Pulmonary artery endothelial cell (primary cell): Measurements from ENCODE around the gene URGCP. TPM values are rescaled to one million over a fixed set of nuclear protein-coding genes. Genes with fewer than 3 reads are reported as not detected.
"Not testable (repeated sequence)": the region's sequence is repeated elsewhere in the genome, so short reads cannot be mapped to it uniquely, and the experiment has no call there.

ENCODE experiments used
- DNase-seq: peaks from one replicate; pipeline ENCODE4 v3.0.0-alpha.2; 2011; ENCODE audit warnings: low read depth, low spot score
- total RNA-seq: library from RNA; depleted of rRNA; stranded (reverse); fragments of >200 nt; gene quantifications from 2 replicates; pipeline ENCODE4 v1.2.3, GENCODE V29; 2014

The URGCP gene
- total RNA-seq, 1 donor from 2014 or later, result 23.9 TPM

DNA sequence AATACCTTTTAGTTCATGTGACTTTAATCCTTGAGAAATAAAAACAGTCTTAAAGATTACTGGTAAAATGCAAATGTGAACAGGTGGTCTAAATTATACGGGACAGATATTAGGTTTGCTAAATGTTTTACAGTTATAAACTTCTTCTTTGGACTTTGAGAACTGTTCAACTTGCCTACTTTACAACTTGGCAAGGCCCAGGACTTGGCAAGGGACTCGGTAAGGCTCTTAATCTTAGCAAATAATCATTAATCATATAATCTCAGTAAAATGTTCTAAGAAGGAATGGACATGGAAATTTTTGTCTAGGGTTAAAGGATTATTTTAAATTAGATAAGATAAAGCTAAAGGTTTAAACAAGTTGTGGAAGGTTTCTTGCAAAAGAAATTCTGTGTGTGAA is 15.0 kb upstream of the URGCP start:
- no peak for DNase-seq

DNA sequence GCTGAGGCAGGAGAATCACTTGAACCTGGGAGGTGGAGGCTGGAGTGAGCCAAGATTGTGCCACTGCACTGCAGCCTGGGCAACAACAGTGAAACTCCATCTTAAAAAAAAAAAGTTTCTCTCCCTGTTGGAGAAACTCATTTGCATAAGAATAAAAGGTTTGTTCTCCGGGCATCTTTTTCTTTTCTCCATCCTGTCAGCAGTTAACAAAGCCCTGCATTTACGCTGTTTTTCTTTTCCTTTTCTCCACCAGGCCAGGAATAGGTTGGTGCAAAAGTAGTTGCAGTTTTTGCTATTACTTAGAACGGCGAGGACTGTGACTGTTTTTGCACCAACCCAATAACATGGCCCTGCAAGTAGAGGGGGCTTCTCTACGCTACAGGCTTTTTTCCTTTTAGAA is 9.5 kb upstream of the URGCP start:
- no peak for DNase-seq

DNA sequence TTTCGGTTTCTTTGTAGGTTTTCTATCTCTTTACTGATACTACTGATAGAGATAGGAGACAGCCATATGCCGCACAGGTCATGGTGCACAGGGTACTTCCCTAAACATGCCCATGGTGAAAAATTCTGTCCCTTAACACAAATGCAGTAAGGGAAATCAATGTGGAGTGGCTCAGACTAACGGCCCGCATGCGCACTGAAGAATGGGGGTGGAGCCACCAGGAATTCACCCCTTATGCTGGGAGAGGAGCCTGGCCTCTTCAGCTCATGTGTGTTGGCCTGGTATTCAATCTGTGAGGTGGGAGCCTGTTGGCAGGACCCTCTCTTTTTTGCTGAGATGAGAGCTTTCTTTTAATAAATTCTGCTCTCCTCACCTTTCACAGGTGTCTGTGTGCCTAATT is 8.4 kb upstream of the URGCP start:
- no peak for DNase-seq

DNA sequence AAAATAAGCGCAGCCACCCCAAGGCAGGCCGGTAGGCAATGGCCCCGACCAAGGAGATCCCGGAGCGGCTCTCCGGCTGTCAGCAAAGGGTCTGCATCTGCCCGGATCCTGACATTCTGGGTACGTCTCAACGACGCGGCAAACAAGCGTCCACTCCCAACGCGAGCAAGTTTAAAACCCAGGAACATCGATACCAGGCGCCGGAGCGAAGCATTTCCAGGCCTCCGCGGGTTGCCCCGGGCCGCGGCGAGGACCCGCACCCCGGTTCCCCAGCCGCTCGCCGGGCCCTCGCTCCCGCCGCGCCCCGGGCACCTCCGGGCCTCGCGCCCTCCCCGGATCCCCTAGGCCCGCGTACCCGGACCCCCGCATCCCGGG is 453 bp downstream of the URGCP start:
- no peak for DNase-seq

DNA sequence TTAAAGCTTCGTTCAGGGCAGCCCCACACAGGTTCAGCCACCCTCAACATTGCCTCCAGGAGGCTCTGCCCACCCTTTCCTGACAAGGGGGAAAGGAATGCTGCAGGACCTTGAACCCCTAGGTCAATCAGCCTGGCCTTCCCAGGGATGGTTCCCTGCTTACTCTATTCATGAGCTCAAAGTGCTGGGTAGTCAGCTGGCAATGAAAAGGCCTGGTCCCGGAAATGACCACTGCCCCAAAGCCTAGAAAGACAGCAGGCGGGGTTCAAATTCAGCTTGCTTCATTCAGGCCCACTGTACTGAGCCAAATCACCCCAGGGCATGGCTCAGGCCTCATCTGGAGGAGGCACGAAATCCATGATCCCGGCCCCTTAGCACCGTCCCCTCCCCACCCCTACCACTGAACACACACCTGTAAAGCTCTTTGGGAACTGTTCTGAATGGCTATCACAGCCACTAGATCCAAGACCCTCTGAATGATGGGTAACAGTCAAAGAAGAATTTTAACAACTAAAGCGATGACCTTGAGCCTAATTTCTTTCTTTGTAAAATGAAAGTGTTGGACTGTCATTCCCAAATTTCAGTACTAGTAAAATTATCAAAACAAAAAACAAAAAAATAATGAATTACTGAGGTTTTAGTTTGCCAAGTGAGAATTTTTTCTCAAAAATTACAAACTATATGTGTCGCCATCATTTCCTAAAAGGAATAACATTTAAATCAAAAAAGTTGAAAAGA is 1.0 kb downstream of the URGCP start:
- no peak for DNase-seq

DNA sequence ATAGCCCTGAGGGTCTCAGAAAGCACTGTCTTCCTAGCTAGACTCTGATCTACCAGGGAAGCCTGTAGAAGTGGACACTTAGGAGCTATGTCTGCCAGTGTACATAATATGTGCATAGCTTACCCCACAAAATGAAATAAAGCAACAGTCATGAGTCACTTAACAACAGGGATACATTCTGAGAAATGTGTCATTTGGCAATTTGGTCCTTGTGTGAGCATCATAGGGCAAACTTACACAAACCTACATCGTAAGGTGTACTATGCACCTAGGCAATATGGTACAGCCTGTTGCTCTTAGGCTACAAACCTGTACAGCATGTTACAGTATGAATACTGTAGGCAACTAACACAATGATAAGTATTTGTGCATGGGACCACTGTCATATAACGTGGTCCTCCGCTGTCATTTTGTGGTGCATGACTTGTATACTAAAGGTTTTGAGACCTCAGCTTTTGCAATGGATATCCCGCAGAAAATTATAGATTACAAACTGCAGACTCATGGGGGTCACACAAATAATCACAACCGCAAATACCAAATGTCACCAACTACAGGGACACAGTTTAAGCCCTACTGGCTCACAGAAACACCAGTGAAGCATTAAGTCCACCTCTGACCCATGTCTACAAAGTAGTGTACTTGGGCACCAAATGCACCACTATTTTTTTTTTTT is 1.7 kb downstream of the URGCP start:
- no peak for DNase-seq

DNA sequence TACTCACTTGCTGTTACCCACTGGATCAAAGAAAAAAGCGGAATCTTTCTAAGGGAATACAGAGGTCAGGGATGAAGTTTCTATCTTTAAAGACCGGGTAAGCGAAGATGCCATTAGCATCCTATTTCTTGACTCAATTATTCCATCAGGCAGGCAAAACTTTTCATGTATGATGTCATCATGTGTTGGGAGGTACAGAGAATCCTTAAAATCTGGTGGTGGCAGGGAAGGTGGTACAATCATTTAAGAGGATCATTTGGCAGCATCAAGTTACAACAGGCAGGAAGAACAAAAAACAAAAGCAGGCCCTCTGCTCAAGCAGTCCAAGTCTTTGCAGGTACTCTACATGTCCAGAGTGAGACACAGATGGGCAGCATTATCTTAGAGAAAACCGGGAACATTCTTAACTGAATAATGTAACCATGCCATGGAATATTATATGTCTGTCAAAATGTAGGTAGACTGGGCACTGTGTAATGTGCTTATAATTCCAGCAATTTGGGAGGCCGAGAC is 3.8 kb downstream of the URGCP start:
- no peak for DNase-seq

DNA sequence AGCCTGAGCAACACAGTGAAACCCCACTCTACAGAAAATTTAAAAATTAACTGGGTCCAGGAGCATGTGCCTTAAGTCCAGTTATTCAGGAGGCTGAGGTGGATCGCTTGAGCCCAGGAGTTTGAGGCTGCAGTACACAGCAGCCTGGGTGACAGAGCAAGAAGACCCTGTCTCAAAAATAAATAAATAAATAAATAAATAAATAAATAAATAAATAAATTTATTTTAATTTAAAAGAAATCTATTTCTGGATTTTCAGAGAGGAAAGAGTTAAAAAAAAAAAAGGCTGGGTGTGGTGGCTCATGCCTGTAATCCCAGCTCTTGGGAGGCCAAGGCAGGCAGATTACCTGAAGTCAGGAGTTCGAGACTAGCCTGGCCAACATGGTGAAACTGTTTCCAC is 7.8 kb downstream of the URGCP start:
- DNase-seq, result not testable (repeated sequence)

DNA sequence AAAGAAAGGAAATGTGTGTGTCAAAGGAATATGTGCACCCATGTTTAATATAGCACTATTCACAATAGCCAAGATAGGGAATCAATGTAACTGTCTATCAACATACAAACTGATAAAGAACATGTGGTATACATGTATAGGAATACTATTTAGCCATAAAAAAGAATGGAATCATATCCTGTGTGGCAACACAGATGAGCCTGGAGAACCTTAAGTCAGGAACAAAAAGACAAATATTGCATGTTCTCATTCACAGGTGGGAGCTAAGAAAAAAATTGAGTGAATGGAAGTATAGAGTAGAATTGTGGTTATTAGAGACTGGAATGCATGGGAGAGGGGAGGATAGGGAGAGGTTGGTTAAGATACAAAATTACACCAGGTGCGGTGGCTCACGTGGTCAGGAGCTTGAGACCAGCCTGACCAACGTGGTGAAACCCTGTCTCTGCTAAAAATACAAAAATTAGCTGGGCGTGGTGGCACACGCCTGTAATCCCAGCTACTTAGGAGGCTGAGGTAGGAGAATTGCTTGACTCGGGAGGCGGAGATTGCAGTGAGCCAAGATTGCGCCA is 10.5 kb downstream of the URGCP start:
- DNase-seq, result no peak

DNA sequence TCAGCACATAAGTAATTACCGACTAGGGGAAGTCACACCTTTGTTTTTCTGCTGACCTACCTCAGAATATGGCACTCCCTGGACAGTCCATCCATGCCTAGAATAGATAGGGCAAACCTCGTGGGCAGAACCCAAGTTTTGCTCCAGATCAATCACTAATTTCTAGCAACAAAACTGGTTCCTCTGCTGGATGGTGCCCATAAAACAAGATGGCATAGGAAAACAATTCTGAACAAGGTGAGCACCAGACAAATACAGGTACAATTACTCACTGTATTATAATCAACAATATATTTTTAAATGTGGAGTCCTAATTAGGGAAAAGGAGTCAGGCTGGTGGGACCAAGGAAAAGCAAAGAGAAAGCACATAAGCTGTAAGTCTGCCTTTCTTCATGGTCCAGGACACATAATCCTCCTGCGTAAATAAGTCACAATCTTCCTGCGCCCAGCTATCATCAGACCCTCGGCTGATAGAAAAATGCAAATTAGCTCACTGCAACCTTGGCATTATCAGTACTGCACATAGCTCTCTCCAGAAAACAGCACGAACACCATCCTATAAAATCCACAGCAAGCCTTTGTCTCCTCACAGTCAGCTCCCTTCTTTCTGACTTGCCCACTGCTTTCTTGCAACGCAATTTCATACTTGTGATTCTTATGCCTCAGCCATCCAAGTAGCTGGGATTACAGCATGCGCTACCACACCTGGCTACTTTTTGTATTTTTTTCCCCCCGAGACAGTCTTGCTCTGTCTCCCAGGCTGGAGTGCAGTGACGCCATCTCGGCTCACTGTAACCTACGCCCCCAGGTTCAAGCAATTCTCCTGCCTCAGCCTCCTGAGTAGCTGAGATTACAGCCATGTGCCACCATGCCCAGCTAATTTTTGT is 15.1 kb downstream of the URGCP start:
- no peak for DNase-seq

DNA sequence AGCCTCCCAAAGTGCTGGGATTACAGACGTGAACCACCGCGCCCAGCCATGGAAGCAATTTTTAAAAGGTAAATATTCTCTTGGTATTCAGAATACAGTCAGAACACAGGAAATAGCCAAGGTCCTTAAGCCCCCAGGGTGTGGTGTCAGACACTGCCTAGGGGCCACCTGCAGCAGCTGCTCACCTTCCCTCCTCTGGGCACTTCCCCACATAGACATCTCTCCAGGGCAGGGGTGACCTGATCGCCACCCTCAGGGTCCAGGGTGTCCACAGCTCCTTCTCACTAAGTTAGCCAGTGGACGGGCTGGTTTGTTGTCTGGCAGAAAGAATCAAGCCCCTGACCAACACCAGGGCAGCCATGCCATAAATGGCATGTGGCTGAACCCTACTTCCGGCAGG is 15.9 kb downstream of the URGCP start:
- no peak for DNase-seq

DNA sequence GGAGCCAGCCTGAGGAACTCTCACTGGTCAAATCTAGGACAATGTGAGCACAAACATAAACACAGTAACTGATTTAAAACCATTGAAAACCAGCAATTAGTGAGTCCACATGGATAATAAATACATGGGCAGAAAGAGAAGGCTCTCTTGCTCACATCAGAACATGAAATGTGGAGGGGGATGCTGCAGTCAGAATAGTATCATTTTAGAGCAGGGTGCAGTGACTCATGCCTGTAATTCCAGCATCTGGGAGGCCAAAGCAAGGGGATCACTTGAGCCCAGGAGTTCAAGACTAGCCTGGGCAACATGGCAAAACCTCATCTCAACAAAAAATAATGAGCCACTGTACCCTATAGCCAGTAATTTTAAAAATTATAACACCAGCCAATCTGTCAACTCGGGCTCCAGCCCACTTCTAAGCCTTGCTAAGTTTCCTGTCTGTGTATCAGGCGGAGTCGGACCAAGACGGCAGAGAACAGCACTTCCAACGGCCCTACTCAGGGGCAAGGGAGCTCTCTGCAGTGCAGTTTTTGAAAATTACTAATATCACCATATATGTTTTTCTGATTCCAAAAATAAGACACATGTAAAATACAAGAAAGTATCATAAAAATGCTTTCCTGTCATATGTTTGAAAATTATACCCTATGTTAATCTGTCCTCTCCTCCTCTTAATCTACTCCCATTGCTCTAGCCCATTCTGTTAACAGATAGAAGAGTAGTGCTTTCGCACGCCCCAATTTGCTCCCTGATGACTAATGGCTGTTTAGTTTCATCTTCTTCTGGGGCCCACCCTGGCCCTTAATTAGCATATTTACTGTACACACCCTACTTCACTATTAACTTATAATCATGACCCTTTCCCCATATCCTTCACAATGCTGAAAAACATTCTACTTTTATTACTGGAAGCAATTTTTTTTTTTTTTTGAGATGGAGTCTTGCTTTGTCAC is 17.1 kb downstream of the URGCP start:
- no peak for DNase-seq

DNA sequence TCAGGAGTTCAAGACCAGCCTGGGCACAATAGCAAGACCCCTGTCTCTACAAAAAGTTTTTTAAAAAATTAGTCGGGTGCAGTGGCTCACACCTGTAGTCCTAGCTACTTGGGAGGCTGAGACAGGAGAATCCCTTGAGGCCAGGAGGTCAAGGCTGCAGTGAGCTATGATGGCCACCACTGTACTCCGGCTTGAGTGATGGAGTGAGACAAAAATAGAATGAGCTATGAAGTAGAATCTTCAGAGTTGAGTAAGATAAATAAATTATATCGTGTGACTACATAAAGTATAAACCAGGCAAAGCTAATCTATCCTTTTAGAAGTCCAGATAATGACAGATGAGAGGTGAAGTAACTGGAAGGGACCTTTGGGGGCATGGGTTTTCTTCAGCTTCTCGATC is 21.8 kb downstream of the URGCP start:
- DNase-seq, result no peak

DNA sequence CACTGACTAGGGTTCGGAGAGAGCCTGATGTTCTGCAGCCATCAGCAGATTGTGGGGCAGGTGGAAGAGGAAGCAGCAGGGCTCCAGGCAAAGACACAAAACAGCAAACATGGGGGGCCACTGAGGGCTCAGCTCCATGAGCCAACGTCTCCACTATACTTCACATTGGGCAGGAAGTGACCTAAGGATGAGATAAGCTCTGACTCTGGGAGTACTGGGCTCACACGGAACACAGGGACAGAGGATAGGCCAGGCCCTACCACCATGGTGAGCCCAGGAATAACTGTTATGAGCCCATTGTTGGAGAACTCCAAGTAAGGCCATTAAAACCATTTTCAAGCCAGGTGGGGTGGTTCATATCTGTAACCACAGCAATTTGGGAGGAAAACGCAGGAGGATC is 22.2 kb downstream of the URGCP start:
- DNase-seq, result no peak

DNA sequence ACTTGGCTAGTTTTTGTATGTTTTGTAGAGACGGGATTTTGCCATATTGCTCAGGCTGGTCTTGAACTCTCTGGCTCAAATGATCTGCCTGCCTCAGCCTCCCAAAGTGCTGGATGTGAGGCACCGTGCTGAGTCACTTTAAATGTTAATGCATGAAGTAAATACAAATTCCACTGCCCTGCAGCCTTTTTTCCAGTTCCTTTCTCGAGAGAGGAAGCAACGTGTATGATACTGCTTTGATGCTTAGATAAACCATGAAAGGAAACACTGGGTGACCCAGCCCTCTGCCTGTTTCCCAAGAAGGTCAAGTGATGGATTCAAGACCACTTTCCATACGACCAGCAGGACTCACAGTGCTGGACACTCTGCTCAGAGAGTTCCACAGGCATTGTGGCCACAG is 25.8 kb downstream of the URGCP start:
- peak; percentile 27 for DNase-seq

DNA sequence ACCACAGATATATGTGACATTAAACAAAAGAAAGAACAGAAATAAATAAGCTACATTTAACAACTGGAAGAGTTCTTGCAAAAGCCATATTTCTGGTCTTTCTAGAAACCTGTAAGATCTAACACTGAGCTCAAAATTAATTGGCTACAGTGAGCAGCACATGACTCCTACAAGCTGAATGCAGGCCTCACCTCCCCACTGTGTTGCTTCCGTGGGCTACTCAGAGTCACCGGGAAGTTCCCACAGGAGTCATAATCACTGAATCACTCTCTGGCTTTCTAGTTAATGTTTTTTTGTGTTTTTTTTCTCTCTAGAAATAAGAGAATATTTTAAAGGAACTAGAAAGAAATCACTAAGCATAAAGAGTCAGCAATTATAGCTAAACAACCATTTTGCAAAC is 26.9 kb downstream of the URGCP start:
- peak; percentile 65 for DNase-seq

DNA sequence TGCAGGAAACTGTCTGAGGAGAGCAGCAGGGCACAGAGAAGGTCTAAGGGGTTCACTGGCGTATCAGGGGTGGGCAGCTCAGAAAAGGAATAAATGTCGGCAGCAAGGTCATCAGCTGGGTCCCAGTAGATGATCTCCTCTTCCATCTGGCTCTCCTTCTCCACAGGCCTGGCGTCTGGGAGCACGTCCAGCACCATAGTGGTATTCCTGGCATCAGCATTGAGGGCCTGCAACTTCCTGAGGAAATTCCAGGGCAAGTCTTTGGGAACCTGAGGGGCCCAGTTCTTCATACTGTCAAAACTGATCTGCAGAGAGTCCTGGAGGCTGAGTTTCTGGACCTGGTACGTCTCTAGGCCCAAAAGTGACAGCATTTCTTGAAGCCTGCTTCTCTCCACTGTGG is 27.5 kb downstream of the URGCP start:
- DNase-seq, result peak; percentile 55

DNA sequence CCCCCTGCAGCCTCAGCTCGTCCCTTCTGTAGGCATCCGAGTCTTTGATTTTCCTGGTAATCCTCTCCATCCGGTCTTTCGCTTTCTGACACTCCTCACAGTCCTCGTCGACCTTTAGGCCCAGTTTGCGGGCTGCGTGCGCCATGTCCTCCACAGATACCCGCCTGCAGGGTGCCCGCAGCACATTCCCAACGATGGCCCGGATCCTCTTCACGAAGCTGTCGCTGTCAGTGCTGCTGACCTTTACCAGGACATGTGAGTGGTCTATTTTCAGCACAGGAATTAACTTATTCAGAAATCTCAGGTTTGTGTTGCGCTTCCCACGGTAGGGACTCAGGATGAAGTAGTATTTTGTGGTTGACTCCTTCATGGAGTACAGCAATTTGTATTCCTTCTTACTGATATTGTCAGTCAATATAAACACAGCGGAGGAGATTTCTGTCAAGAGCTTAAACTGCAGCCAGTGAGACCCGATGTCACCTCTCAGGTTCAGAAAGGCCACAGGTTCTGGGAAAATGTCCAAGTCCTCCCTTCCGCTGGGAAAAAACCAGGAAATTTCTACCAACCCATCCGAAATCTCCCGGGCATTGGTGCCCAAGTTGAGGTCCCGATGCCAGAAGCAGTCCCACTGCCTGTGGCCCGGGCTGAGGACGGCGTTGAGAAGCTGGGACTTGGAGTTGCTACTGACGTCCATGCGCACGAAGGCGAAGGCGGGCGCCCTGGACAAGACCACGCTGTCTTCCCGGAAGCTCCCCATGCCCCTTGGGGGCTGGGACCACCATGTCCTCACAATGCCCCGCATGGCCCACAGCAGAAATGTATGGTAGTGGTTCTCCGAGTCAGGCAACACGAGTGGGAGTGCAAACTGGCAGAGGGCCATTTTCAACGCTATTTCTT is 28.2 kb downstream of the URGCP start:
- DNase-seq, result no peak

DNA sequence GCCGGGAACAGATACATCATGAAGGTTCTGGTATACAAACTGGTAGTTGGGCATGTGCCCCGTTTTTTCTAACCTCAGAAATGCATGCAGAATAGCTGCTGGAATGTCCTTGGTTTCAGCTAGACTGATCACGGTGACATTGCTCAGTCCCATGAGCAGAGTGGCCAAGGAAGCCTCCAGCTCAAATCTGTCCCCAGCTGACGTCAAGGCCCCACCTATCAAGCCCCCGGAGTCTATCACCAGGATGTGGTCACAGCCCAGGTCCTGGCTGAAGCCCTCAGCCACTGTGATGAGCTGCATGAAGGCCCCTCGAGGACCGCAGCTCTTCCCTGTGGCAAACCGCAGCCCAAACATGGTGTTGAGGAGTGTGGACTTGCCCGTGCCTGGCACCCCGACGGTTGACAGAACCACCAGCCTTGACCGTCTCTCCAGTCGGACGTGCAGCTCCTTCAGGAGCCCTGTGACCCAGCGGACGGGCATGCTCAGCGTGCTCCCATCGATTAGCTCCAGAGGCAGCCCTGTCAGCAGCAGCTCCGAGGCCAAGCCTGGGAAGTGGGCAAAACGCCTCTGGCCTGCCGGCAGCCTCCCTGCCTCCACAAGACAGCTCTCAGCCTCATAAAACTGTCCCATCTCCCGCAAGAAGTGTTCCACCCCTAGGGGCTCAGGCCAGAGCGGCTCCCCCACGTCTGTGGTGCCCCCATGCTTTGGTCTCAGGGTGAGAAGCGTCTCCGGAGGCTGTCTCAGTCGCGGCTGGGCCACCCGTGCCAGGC is 29.2 kb downstream of the URGCP start:
- DNase-seq, result no peak
